Measurements from ENCODE around the gene TRPV6.

Gene TRPV6

DNA sequence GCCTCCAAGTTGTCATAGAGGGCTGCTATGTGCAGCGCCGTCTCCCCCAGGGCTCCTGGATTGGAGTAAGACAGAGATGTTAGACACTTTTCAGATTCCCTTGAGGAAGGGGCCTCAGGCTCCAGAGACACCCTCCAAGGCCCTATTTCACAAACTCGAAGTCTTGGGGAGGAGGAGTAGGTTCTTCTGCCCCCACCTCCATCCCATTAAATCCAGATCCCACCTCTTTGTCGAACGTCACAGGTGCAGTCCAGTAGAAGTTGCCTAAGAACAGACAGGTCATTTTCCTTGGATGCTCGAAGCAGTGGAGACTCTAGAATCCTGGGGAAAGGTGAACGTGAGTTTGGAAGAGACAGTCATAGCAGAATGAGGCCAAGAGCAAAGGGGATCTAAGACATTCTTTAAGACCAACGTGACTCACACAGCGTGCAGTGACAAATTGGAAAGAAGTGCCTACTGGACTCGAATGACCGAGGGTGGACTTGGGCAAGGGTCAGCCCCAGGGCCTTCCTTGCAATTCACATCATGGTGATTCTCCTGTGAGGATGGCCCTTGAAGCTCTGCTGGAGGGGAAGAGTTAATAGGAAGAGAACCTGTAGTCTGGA, 44.7 kb upstream of the TRPV6 start:
- ATAC-seq: no peak

DNA sequence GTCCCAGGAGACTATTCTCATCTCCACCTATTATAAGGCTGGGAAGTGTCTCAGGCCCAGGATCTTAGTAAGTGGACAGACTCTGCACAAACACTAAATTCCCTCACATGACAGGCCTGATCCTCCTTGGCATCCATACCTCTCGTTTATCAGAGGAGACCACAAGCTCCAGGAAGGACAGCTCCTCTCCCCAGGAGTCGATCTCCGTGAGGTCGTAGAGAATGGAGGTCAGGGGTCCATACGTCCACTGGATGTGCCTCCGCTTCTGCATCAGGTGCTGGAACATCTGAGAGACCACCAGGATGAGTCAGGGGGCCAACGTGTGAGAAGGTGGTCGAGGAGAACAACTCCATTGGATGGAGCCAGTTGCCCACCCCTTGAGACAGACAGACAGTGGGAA, 42.4 kb upstream of the TRPV6 start:
- TF ChIP-seq ISL1 (CRISPR knock-in tag; IDR thresholded peaks at IDR 0.05) (no peak), ESRRG (CRISPR knock-in tag; IDR thresholded peaks at IDR 0.05) (no peak), RARB (CRISPR knock-in tag; IDR thresholded peaks at IDR 0.05) (no peak), ZNF70 (CRISPR knock-in tag; IDR thresholded peaks at IDR 0.05) (no peak), TOX (CRISPR knock-in tag; IDR thresholded peaks at IDR 0.05; ENCODE audit: borderline replicate concordance) (no peak), BACH2 (CRISPR knock-in tag; IDR thresholded peaks at IDR 0.05; ENCODE audit: borderline replicate concordance) (no peak), OSR1 (CRISPR knock-in tag; IDR thresholded peaks at IDR 0.05) (no peak), ZC3H10 (CRISPR knock-in tag; IDR thresholded peaks at IDR 0.05) (no peak)
- no peak for ATAC-seq

More for the DNA sequence above, 44.7 kb upstream of the TRPV6 start:
- no peak for TF ChIP-seq TOX (CRISPR knock-in tag; IDR thresholded peaks at IDR 0.05; ENCODE audit: borderline replicate concordance)
- TF ChIP-seq PPARA (CRISPR knock-in tag; IDR thresholded peaks at IDR 0.05; ENCODE audit: borderline replicate concordance): no peak
- no peak for TF ChIP-seq GLIS3 (CRISPR knock-in tag; IDR thresholded peaks at IDR 0.05)
- TF ChIP-seq, protein P1, sequence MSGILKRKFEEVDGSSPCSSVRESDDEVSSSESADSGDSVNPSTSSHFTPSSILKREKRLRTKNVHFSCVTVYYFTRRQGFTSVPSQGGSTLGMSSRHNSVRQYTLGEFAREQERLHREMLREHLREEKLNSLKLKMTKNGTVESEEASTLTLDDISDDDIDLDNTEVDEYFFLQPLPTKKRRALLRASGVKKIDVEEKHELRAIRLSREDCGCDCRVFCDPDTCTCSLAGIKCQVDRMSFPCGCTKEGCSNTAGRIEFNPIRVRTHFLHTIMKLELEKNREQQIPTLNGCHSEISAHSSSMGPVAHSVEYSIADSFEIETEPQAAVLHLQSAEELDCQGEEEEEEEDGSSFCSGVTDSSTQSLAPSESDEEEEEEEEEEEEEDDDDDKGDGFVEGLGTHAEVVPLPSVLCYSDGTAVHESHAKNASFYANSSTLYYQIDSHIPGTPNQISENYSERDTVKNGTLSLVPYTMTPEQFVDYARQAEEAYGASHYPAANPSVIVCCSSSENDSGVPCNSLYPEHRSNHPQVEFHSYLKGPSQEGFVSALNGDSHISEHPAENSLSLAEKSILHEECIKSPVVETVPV (CRISPR knock-in tag; IDR thresholded peaks at IDR 0.05): no peak
- TF ChIP-seq BACH2 (CRISPR knock-in tag; IDR thresholded peaks at IDR 0.05; ENCODE audit: borderline replicate concordance): no peak
- no peak for TF ChIP-seq ZNF565 (CRISPR knock-in tag; conservative IDR thresholded peaks at IDR 0.05; ENCODE audit: low read depth)

DNA sequence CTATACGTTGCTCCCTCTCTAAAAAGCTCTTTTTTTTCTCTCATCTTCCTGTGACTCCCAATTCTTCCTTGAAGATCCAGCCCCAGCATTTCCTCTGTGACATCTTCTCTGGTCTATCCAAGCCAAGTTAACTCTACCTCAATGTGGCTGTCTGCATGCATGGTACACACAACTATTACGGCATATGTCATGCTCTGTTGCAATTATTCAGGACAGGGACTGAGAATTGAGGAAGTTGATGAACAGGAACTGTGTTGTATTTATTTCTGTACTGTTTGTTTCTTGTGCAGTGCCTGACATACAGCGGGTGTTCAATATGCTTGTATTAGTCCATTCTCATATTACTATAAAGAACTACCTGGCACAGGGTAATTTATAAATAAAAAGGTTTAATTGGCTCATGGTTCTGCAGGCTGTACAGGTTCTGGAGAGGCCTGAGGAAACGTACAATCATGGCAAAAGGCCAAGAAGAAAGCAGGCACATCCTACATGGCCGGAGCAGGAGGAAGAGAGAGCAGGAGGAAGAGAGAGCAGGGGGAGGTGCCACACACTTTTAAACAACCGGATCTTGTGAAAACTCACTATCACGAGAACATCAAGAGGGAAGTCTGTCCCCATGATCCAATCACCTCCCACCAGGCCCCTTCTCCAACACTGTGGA, 41.7 kb upstream of the TRPV6 start:
- TF ChIP-seq SNAI2 (CRISPR knock-in tag; IDR thresholded peaks at IDR 0.05) (no peak), BACH2 (CRISPR knock-in tag; IDR thresholded peaks at IDR 0.05; ENCODE audit: borderline replicate concordance) (no peak), CSDC2 (CRISPR knock-in tag; IDR thresholded peaks at IDR 0.05) (no peak), ZFP30 (CRISPR knock-in tag; IDR thresholded peaks at IDR 0.05) (no peak), ZC3H10 (CRISPR knock-in tag; IDR thresholded peaks at IDR 0.05) (no peak), ZFP3 (CRISPR knock-in tag; IDR thresholded peaks at IDR 0.05) (no peak), OSR1 (CRISPR knock-in tag; IDR thresholded peaks at IDR 0.05) (no peak), TOX (CRISPR knock-in tag; IDR thresholded peaks at IDR 0.05; ENCODE audit: borderline replicate concordance) (no peak), ISL1 (CRISPR knock-in tag; IDR thresholded peaks at IDR 0.05) (no peak), TCF4 (CRISPR knock-in tag; IDR thresholded peaks at IDR 0.05; ENCODE audit: borderline replicate concordance) (no peak), ZNF70 (CRISPR knock-in tag; IDR thresholded peaks at IDR 0.05) (no peak), RARB (CRISPR knock-in tag; IDR thresholded peaks at IDR 0.05) (no peak), ARNTL (CRISPR knock-in tag; IDR thresholded peaks at IDR 0.05; ENCODE audit: borderline replicate concordance, low read depth) (no peak)
- TF ChIP-seq, protein P2, sequence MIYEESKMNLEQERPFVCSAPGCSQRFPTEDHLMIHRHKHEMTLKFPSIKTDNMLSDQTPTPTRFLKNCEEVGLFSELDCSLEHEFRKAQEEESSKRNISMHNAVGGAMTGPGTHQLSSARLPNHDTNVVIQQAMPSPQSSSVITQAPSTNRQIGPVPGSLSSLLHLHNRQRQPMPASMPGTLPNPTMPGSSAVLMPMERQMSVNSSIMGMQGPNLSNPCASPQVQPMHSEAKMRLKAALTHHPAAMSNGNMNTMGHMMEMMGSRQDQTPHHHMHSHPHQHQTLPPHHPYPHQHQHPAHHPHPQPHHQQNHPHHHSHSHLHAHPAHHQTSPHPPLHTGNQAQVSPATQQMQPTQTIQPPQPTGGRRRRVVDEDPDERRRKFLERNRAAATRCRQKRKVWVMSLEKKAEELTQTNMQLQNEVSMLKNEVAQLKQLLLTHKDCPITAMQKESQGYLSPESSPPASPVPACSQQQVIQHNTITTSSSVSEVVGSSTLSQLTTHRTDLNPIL (CRISPR knock-in tag; IDR thresholded peaks at IDR 0.05; ENCODE audit: low read depth): no peak
- TF ChIP-seq, protein P3, sequence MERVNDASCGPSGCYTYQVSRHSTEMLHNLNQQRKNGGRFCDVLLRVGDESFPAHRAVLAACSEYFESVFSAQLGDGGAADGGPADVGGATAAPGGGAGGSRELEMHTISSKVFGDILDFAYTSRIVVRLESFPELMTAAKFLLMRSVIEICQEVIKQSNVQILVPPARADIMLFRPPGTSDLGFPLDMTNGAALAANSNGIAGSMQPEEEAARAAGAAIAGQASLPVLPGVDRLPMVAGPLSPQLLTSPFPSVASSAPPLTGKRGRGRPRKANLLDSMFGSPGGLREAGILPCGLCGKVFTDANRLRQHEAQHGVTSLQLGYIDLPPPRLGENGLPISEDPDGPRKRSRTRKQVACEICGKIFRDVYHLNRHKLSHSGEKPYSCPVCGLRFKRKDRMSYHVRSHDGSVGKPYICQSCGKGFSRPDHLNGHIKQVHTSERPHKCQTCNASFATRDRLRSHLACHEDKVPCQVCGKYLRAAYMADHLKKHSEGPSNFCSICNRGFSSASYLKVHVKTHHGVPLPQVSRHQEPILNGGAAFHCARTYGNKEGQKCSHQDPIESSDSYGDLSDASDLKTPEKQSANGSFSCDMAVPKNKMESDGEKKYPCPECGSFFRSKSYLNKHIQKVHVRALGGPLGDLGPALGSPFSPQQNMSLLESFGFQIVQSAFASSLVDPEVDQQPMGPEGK (CRISPR knock-in tag; IDR thresholded peaks at IDR 0.05; ENCODE audit: borderline replicate concordance): no peak
- no peak for ATAC-seq

DNA sequence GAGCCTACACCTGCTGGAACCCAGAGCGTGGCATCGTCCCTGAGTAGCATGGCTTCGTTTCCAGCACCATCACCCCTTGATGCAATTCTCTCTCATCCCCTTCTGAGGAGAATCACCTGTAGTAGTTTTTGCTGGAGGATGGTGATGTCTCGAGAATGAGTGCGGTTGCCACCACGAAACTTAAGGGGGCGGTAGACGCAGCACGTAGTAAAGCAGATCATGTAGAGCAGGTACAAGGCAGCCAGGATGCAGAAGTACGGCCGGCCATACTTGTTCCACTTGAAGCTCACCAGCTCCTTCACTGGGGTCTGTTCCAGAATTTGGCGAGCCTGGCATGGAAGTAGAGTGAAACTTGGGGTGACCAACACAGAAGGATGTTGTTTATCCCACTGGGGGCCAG, 39.9 kb upstream of the TRPV6 start:
- ATAC-seq: peak; percentile 34; the same call in 1 of the 3 replicates
- TF ChIP-seq, protein P3 (CRISPR knock-in tag; IDR thresholded peaks at IDR 0.05; ENCODE audit: borderline replicate concordance): no peak
- TF ChIP-seq ZC3H10 (CRISPR knock-in tag; IDR thresholded peaks at IDR 0.05) (no peak), ARNTL (CRISPR knock-in tag; IDR thresholded peaks at IDR 0.05; ENCODE audit: borderline replicate concordance, low read depth) (no peak), ISL1 (CRISPR knock-in tag; IDR thresholded peaks at IDR 0.05) (no peak), GLIS3 (CRISPR knock-in tag; IDR thresholded peaks at IDR 0.05) (no peak), ZNF565 (CRISPR knock-in tag; conservative IDR thresholded peaks at IDR 0.05; ENCODE audit: low read depth) (no peak), BACH2 (CRISPR knock-in tag; IDR thresholded peaks at IDR 0.05; ENCODE audit: borderline replicate concordance) (no peak), TOX (CRISPR knock-in tag; IDR thresholded peaks at IDR 0.05; ENCODE audit: borderline replicate concordance) (no peak), ESRRG (CRISPR knock-in tag; IDR thresholded peaks at IDR 0.05) (no peak), SNAI2 (CRISPR knock-in tag; IDR thresholded peaks at IDR 0.05) (no peak), ZFP3 (CRISPR knock-in tag; IDR thresholded peaks at IDR 0.05) (no peak), RARB (CRISPR knock-in tag; IDR thresholded peaks at IDR 0.05) (no peak), ZFP30 (CRISPR knock-in tag; IDR thresholded peaks at IDR 0.05) (no peak), ZNF70 (CRISPR knock-in tag; IDR thresholded peaks at IDR 0.05) (no peak)
- TF ChIP-seq, protein P1 (CRISPR knock-in tag; IDR thresholded peaks at IDR 0.05): no peak
- TF ChIP-seq, protein P4, sequence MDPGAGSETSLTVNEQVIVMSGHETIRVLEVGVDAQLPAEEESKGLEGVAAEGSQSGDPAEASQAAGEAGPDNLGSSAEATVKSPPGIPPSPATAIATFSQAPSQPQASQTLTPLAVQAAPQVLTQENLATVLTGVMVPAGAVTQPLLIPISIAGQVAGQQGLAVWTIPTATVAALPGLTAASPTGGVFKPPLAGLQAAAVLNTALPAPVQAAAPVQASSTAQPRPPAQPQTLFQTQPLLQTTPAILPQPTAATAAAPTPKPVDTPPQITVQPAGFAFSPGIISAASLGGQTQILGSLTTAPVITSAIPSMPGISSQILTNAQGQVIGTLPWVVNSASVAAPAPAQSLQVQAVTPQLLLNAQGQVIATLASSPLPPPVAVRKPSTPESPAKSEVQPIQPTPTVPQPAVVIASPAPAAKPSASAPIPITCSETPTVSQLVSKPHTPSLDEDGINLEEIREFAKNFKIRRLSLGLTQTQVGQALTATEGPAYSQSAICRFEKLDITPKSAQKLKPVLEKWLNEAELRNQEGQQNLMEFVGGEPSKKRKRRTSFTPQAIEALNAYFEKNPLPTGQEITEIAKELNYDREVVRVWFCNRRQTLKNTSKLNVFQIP (CRISPR knock-in tag; IDR thresholded peaks at IDR 0.05; ENCODE audit: borderline replicate concordance, low read depth): no peak
- TF ChIP-seq, protein P2 (CRISPR knock-in tag; IDR thresholded peaks at IDR 0.05; ENCODE audit: low read depth): no peak

All from SK-N-SH treated with all-trans-retinoic acid at 6 μM for 48 hours (cell line).